SU-DHL-6 (cell line): ENCODE measurements around the gene ALDOA.

ENCODE experiments used
- H2AFZ ChIP-seq: fragments of 200-600 bp; sonication (generic); 2 replicates; pipeline ENCODE4 v1.6.1; 2014; ENCODE audit warnings: low read depth, mild to moderate bottlenecking, moderate library complexity, mixed read lengths, antibody characterized with exemption, low read length; ENCODE audit not compliant: severe bottlenecking
- H3F3A ChIP-seq: fragments of 200-600 bp; shearing (Covaris generic); 2 replicates; pipeline ENCODE4 v1.6.0; 2016; ENCODE audit warnings: antibody characterized with exemption, mild to moderate bottlenecking; ENCODE audit not compliant: insufficient read depth
- H3K27ac ChIP-seq: fragments of 200-600 bp; sonication (generic); 2 replicates; pipeline ENCODE4 v1.5.1; 2016; ENCODE audit warnings: low read depth, mild to moderate bottlenecking, low read length, moderate library complexity, mixed read lengths
- H3K27me3 ChIP-seq: fragments of 200-600 bp; sonication (generic), shearing (Covaris generic); 2 replicates; pipeline ENCODE4 v1.6.0; 2014; ENCODE audit warnings: mild to moderate bottlenecking, low read length
- H3K36me3 ChIP-seq: fragments of 200-600 bp; sonication (generic); 2 replicates; pipeline ENCODE4 v1.6.1; 2014; ENCODE audit warnings: mild to moderate bottlenecking, low read length, mixed read lengths
- H3K4me2 ChIP-seq: fragments of 300-600, 200-600 bp; shearing (Covaris generic), sonication (generic); 2 replicates; pipeline ENCODE4 v1.6.0; 2014; ENCODE audit warnings: low read length, low read depth, mild to moderate bottlenecking; ENCODE audit not compliant: poor library complexity, severe bottlenecking
- H3K4me3 ChIP-seq: fragments of 200-600 bp; sonication (generic); 2 replicates; pipeline ENCODE4 v1.5.1; 2014; ENCODE audit warnings: antibody characterized with exemption, low read length, mild to moderate bottlenecking, mixed read lengths; ENCODE audit not compliant: insufficient read depth, poor library complexity, severe bottlenecking
- H3K79me2 ChIP-seq: fragments of 200-600 bp; sonication (generic); 2 replicates; pipeline ENCODE4 v1.6.1; 2014; ENCODE audit warnings: mild to moderate bottlenecking, low read length, moderate library complexity; ENCODE audit not compliant: insufficient read depth
- H3K9ac ChIP-seq: fragments of 200-600 bp; sonication (generic); 2 replicates; pipeline ENCODE4 v1.7.0; 2014; ENCODE audit warnings: mild to moderate bottlenecking, low read length
- H3K9me2 ChIP-seq: fragments of 200-600 bp; sonication (generic); replicated peaks from 2 replicates; pipeline ENCODE4 v1.6.1; 2014; ENCODE audit warnings: low read length; ENCODE audit not compliant: insufficient read depth
- H3K9me3 ChIP-seq: fragments of 200-600 bp; sonication (generic); 2 replicates; pipeline ENCODE4 v1.6.1; 2014; ENCODE audit warnings: low read length, mixed read lengths; ENCODE audit not compliant: insufficient read depth
- H4K20me1 ChIP-seq: fragments of 200-600 bp; sonication (generic); 2 replicates; pipeline ENCODE4 v1.6.1; 2014; ENCODE audit warnings: low read depth, mild to moderate bottlenecking, antibody characterized with exemption, low read length, moderate library complexity, mixed read lengths
- EZH2phosphoT487 ChIP-seq: fragments of 200-600 bp; sonication (generic), shearing (Covaris generic); conservative IDR thresholded peaks from 2 replicates; pipeline ENCODE4 v1.6.1; 2018; ENCODE audit warnings: mild to moderate bottlenecking, antibody characterized with exemption, low read length, moderate library complexity, mixed read lengths
- TF ChIP-seq, protein P1 (sequence below): fragments of 200-600 bp; sonication (generic); IDR thresholded peaks from one replicate; pipeline ENCODE4 v1.5.1; 2017; ENCODE audit warnings: antibody characterized with exemption, mild to moderate bottlenecking, low read length, moderate library complexity; ENCODE audit not compliant: insufficient read depth, poor library complexity, severe bottlenecking

Gene ALDOA

DNA sequence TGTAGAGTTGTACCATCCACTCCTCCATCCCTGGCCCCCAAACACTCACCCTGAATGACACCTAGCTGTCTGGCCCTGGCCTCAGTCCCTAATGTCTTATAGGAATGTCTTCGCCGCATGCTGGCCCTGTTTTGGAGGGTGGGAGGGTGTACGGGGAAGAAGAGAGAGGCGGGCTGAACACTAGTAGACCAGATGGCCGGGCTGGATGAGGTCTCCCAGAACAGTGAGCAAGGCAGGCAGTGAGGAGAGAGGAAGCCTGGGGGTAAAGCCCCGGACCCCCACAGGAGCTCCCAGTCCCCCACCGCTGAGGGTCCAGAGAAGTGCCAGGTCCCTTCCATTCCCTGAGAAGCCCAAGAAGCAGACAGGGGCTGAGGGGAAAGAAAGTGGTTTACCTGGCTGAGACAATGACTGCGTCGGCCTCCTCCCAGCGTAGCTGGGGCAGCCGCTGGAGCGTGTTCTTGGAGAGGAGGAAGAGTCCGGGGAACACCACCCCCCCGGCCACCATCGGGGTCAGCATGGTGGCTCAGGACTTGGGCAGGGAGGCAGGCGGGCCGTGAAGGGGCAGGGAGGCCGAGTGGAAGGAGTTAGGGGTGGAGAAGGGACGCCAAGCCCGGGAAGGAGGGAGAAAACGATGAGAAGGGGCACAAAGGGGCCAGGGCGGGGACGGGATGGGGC, 35.4 kb upstream of the ALDOA start:
- no peak overlapping the region for H3K27ac ChIP-seq

DNA sequence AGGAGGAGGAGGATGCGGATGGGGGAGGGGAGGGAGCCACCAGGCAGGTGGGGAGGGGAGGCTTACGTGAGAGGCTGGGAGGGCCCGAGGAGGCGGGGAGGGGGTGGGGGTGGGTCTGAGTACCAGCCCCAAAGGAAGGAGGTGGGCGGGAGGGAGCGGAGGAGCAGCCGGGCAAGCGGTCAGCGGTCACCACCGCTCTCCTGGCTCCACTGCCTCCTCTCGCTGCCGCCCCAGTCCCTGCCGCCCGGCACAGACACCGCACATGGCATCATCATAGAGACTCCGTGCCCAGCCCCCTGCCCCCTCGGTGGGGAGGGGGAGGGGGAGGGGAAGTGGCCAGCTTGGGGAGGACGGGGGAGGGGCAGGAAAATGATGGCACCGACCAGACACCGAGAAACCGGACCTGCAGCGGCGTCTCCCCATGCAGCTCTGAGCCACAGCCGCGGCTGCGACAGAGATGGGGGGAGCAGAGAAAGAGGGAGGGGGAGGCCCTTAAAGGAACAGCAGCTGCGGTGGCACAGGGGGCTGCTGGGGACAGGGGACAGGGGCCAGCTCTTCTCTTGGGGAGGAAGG, 34.6 kb upstream of the ALDOA start, which contains the start of gene TLCD3B:
TLCD3B (minus strand) TSS at position 431 of the 573 bp plus-strand sequence. CDS start 744 bp downstream, outside the sequence.
- H3K4me3 ChIP-seq, result no peak within 1 kb of the TSS
- no peaks in the 10 kb centered on the region for H3K79me2 ChIP-seq
- no peaks in the 10 kb centered on the region for H3K27me3 ChIP-seq
- H2AFZ ChIP-seq, result no peak within 1 kb of the TSS
- no peak within 1 kb of the TSS for H3K27ac ChIP-seq
- no peaks in the 10 kb centered on the region for H3F3A ChIP-seq
- no peaks in the 10 kb centered on the region for H3K36me3 ChIP-seq
- H3K9ac ChIP-seq, result no peak within 1 kb of the TSS
- H3K9me2 ChIP-seq, result no peaks in the 10 kb centered on the region
- no peaks in the 10 kb centered on the region for H4K20me1 ChIP-seq
- TF ChIP-seq, protein P1, sequence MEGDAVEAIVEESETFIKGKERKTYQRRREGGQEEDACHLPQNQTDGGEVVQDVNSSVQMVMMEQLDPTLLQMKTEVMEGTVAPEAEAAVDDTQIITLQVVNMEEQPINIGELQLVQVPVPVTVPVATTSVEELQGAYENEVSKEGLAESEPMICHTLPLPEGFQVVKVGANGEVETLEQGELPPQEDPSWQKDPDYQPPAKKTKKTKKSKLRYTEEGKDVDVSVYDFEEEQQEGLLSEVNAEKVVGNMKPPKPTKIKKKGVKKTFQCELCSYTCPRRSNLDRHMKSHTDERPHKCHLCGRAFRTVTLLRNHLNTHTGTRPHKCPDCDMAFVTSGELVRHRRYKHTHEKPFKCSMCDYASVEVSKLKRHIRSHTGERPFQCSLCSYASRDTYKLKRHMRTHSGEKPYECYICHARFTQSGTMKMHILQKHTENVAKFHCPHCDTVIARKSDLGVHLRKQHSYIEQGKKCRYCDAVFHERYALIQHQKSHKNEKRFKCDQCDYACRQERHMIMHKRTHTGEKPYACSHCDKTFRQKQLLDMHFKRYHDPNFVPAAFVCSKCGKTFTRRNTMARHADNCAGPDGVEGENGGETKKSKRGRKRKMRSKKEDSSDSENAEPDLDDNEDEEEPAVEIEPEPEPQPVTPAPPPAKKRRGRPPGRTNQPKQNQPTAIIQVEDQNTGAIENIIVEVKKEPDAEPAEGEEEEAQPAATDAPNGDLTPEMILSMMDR, result no peak
- no peak for TF ChIP-seq EZH2phosphoT487
- no peaks in the 10 kb centered on the region for H3K9me3 ChIP-seq
- no peak within 1 kb of the TSS for H3K4me2 ChIP-seq

More for the DNA sequence above, 35.4 kb upstream of the ALDOA start:
- no peak overlapping the region for H3K9ac ChIP-seq
- no peaks in the 10 kb centered on the region for H3K79me2 ChIP-seq
- no peaks in the 10 kb centered on the region for H3K36me3 ChIP-seq
- no peak overlapping the region for H3K4me3 ChIP-seq
- no peaks in the 10 kb centered on the region for H4K20me1 ChIP-seq
- H3F3A ChIP-seq, result no peaks in the 10 kb centered on the region
- H3K9me2 ChIP-seq, result no peaks in the 10 kb centered on the region
- no peaks in the 10 kb centered on the region for H3K27me3 ChIP-seq
- TF ChIP-seq, protein P1, result no peak
- no peak for TF ChIP-seq EZH2phosphoT487
- H3K9me3 ChIP-seq, result no peaks in the 10 kb centered on the region
- H3K4me2 ChIP-seq, result no peak overlapping the region
- no peak overlapping the region for H2AFZ ChIP-seq

- no peak overlapping the region for H3K27ac ChIP-seq
- no peaks in the 10 kb centered on the region for H3K79me2 ChIP-seq
- H3K4me2 ChIP-seq, result no peak overlapping the region
- H3K4me3 ChIP-seq, result no peak overlapping the region
- no peaks in the 10 kb centered on the region for H3K9me3 ChIP-seq
- H3K9ac ChIP-seq, result no peak overlapping the region
- no peaks in the 10 kb centered on the region for H3K9me2 ChIP-seq
- no peaks in the 10 kb centered on the region for H3K27me3 ChIP-seq
- no peaks in the 10 kb centered on the region for H3K36me3 ChIP-seq
- no peaks in the 10 kb centered on the region for H4K20me1 ChIP-seq
- H3F3A ChIP-seq, result no peaks in the 10 kb centered on the region
- no peak for TF ChIP-seq EZH2phosphoT487
- TF ChIP-seq, protein P1, result no peak
- no peak overlapping the region for H2AFZ ChIP-seq
Observed at GRCh38 chr16:30031477-30031918, 34.1 kb upstream of the ALDOA start.
